SK-N-SH (cell line): ENCODE measurements around the gene SLC17A7. TPM values are rescaled to one million over a fixed set of nuclear protein-coding genes. Genes with fewer than 3 reads are reported as not detected.

ENCODE experiments used
- CTCF ChIA-PET: fragments of 300-600, 350-600 bp; formaldehyde crosslinking; extraction: SDS; loops from one replicate; lab custom pipeline; 2021; lab: Yijun Ruan, JAX
- POLR2A ChIA-PET: fragments of 350-600 bp; sonication (Branson Sonifier 250); formaldehyde crosslinking; extraction: SDS; loops from one replicate; lab custom pipeline; 2020; ENCODE audit warnings: antibody characterized with exemption, inconsistent platforms; lab: Yijun Ruan, JAX
- DNase-seq: peaks from one replicate; pipeline ENCODE4 v3.0.0; 2012
- H2AFZ ChIP-seq: fragments of 200-600 bp; sonication (generic); 2 replicates; pipeline ENCODE4 v1.8.1; 2016; ENCODE audit warnings: antibody characterized with exemption, mild to moderate bottlenecking, low read depth
- H3F3A ChIP-seq: fragments of 200-600 bp; sonication (generic); replicated peaks from 2 replicates; pipeline ENCODE3; 2016; ENCODE audit warnings: antibody characterized with exemption, mild to moderate bottlenecking; ENCODE audit not compliant: insufficient read depth
- H3K27ac ChIP-seq, 2 experiments: fragments of 200-500 bp in 1 of 2; fragments of 200-600 bp in 1 of 2; sonication (Bioruptor generic) in 1 of 2; sonication (generic), shearing (Covaris generic) in 1 of 2; 2 replicates each; pipeline versions ENCODE4 v1.5.1 to v1.6.1; 2014 to 2016; ENCODE audit warnings: low read depth in 2 of 2, inconsistent platforms in 1 of 2, low read length in 1 of 2, mild to moderate bottlenecking in 1 of 2, mixed read lengths in 1 of 2
- H3K27me3 ChIP-seq: fragments of 200-600 bp; sonication (generic), shearing (Covaris generic); 2 replicates; pipeline ENCODE4 v1.6.1; 2016; ENCODE audit warnings: mixed run types; ENCODE audit not compliant: insufficient read depth
- H3K36me3 ChIP-seq, 2 experiments: fragments of 200-500 bp in 1 of 2; fragments of 200-600 bp in 1 of 2; sonication (Bioruptor generic) in 1 of 2; sonication (generic) in 1 of 2; replicated peaks in 1 of 2; 2 replicates each; pipeline versions ENCODE3 to v1.5.1; 2014 to 2016; ENCODE audit warnings: low read length in 1 of 2, mild to moderate bottlenecking in 1 of 2; ENCODE audit not compliant: insufficient read depth in 2 of 2, control insufficient read depth in 1 of 2
- H3K4me1 ChIP-seq, 2 experiments: fragments of 200-500 bp in 1 of 2; fragments of 200-600 bp in 1 of 2; sonication (Bioruptor generic) in 1 of 2; sonication (generic), shearing (Covaris generic) in 1 of 2; 2 replicates each; pipeline versions ENCODE4 v1.5.1 to v1.6.1; 2014 to 2016; ENCODE audit warnings: low read depth in 1 of 2, low read length in 1 of 2, mixed run types in 1 of 2; ENCODE audit not compliant: insufficient read depth in 2 of 2, control insufficient read depth in 1 of 2
- H3K4me2 ChIP-seq: fragments of 200-600 bp; sonication (generic), shearing (Covaris generic); 2 replicates; pipeline ENCODE4 v1.6.1; 2017; ENCODE audit warnings: mixed run types
- H3K4me3 ChIP-seq, 2 experiments: fragments of 200-500 bp in 1 of 2; fragments of 200-600 bp in 1 of 2; sonication (Bioruptor generic) in 1 of 2; sonication (generic), shearing (Covaris generic) in 1 of 2; 2 replicates each; pipeline versions ENCODE4 v1.5.1 to v1.8.1; 2014 to 2016; ENCODE audit warnings: low read depth in 2 of 2, inconsistent platforms in 1 of 2, low read length in 1 of 2, mild to moderate bottlenecking in 1 of 2, mixed read lengths in 1 of 2, moderate library complexity in 1 of 2
- H3K79me2 ChIP-seq: fragments of 200-600 bp; sonication (generic); 2 replicates; pipeline ENCODE4 v1.8.1; 2017; ENCODE audit warnings: mild to moderate bottlenecking; ENCODE audit not compliant: insufficient read depth
- H3K9ac ChIP-seq: fragments of 200-600 bp; sonication (generic); 2 replicates; pipeline ENCODE4 v1.6.1; 2017; ENCODE audit warnings: mixed run types
- H3K9me2 ChIP-seq: fragments of 200-600 bp; sonication (generic); 2 replicates; pipeline ENCODE4 v1.6.1; 2017; ENCODE audit warnings: mixed run types
- H3K9me3 ChIP-seq: fragments of 200-600 bp; sonication (generic); 2 replicates; pipeline ENCODE4 v1.6.1; 2017; ENCODE audit warnings: mixed run types, mild to moderate bottlenecking, moderate library complexity
- H4K20me1 ChIP-seq: fragments of 200-600 bp; sonication (generic); 2 replicates; pipeline ENCODE4 v1.6.1; 2017; ENCODE audit warnings: mild to moderate bottlenecking, mixed run types; ENCODE audit not compliant: insufficient read depth
- EP300 ChIP-seq, 2 experiments: IDR thresholded peaks; 2 replicates each; pipeline versions ENCODE4 v1.4.0 to v1.6.1; 2012; ENCODE audit warnings: borderline replicate concordance in 1 of 2, low read depth in 1 of 2, low read length in 1 of 2
- FOSL2 ChIP-seq: IDR thresholded peaks from 2 replicates; pipeline ENCODE4 v1.4.0; 2012; ENCODE audit warnings: low read depth, mild to moderate bottlenecking, moderate library complexity, borderline replicate concordance
- FOXJ3 ChIP-seq: sonication (generic); formaldehyde crosslinking; IDR thresholded peaks from 2 replicates; pipeline ENCODE4 v1.5.1; 2020; ENCODE audit warnings: mild to moderate bottlenecking, missing genetic modification reagents
- FOXM1 ChIP-seq: IDR thresholded peaks from 2 replicates; pipeline ENCODE4 v1.4.0; 2012; ENCODE audit warnings: low read depth, mild to moderate bottlenecking
- JUND ChIP-seq: IDR thresholded peaks from 2 replicates; pipeline ENCODE4 v1.4.0; 2012
- NFIC ChIP-seq: IDR thresholded peaks from 2 replicates; pipeline ENCODE4 v1.4.0; 2012; ENCODE audit warnings: borderline replicate concordance
- NRF1 ChIP-seq: IDR thresholded peaks from 2 replicates; pipeline ENCODE4 v1.6.1; 2012; ENCODE audit warnings: low read depth, mild to moderate bottlenecking, low read length
- TAF1 ChIP-seq: IDR thresholded peaks from 2 replicates; pipeline ENCODE4 v1.6.1; 2012; ENCODE audit warnings: low read depth, mild to moderate bottlenecking, low read length, moderate library complexity, borderline replicate concordance
- TCF12 ChIP-seq: IDR thresholded peaks from 2 replicates; pipeline ENCODE4 v1.4.0; 2012
- WGBS: methylation state at CpG from one replicate; pipeline ENCODE4 v1.1.6; 2017; ENCODE audit warnings: low lambda C conversion rate; 5-methylcytosine and 5-hydroxymethylcytosine counted together
- polyA plus RNA-seq, 3 experiments: library from polyadenylated mRNA; depleted of rRNA; stranded (reverse); fragments of >200 nt; gene quantifications; 2 replicates each; pipeline ENCODE4 v1.2.3, GENCODE V29; 2012
- TF ChIP-seq, protein P1 (sequence below): fragments of 200-600 bp; sonication (generic); IDR thresholded peaks from 2 replicates; pipeline ENCODE4 v1.6.1; 2017; ENCODE audit warnings: antibody characterized with exemption, mild to moderate bottlenecking, moderate library complexity
- TF ChIP-seq, protein P2 (sequence below): IDR thresholded peaks from 2 replicates; pipeline ENCODE4 v1.4.0; 2012; ENCODE audit warnings: low read depth, borderline replicate concordance
- TF ChIP-seq, protein P3 (sequence below): IDR thresholded peaks from 2 replicates; pipeline ENCODE4 v1.4.0; 2012; ENCODE audit warnings: low read depth
- TF ChIP-seq, protein P4 (sequence below): IDR thresholded peaks from 2 replicates; pipeline ENCODE4 v1.6.1; 2012; ENCODE audit warnings: mild to moderate bottlenecking, low read depth, low read length, moderate library complexity
- TF ChIP-seq, protein P5 (sequence below): IDR thresholded peaks from 2 replicates; pipeline ENCODE4; 2012
- TF ChIP-seq, protein P6 (sequence below): fragments of 150-350 bp; IDR thresholded peaks from 2 replicates; pipeline ENCODE4 v1.6.1; 2016; ENCODE audit warnings: mild to moderate bottlenecking, low read depth, low read length

SLC17A7 gene
- polyA plus RNA-seq, 1 of the 3 experiments (the other 2 are of a cell fraction) = 0.59 TPM

DNA sequence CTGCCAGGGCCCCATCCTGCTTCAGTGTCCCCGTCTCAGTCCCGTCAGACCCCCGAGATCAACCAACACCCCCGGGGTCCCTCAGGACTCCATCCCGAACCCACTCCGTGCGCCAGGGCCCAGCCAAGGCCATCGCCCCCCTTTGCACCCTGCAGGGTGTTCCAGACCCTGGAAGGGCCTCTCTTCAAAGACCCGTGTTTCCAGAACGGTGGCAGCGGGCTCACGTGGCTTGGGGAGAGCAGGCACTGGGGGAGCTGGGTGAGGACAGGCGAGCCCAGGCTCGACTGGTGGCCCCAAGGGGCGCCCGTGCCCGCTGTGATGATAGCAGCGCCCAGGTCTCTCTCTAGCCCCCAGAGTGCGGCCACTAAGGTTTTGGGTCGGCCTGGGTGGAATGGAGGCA lies 51.9 kb downstream of the SLC17A7 start:
- no peak overlapping the region for H3K4me2 ChIP-seq
- no peak for DNase-seq
- no peaks in the 10 kb centered on the region for H3K36me3 ChIP-seq
- peaks cover 0 to 3% of the 10 kb centered on the region in 2 experiments; a peak in 1 of 4 replicates for H3K4me1 ChIP-seq
- no peak overlapping the region for H3K27ac ChIP-seq
- peaks cover 9% of the 10 kb centered on the region for H3F3A ChIP-seq
- no peak overlapping the region for H2AFZ ChIP-seq
- H3K9me3 ChIP-seq = no peaks in the 10 kb centered on the region
- 70% methylated on average over 14 of the region's 20 CpGs for WGBS
- H3K4me3 ChIP-seq = no peak overlapping the region
- no peak overlapping the region for H3K9ac ChIP-seq
- TF ChIP-seq, protein P1, sequence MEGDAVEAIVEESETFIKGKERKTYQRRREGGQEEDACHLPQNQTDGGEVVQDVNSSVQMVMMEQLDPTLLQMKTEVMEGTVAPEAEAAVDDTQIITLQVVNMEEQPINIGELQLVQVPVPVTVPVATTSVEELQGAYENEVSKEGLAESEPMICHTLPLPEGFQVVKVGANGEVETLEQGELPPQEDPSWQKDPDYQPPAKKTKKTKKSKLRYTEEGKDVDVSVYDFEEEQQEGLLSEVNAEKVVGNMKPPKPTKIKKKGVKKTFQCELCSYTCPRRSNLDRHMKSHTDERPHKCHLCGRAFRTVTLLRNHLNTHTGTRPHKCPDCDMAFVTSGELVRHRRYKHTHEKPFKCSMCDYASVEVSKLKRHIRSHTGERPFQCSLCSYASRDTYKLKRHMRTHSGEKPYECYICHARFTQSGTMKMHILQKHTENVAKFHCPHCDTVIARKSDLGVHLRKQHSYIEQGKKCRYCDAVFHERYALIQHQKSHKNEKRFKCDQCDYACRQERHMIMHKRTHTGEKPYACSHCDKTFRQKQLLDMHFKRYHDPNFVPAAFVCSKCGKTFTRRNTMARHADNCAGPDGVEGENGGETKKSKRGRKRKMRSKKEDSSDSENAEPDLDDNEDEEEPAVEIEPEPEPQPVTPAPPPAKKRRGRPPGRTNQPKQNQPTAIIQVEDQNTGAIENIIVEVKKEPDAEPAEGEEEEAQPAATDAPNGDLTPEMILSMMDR = no peak
- no peak for TF ChIP-seq FOXJ3 (CRISPR knock-in tag)
- TF ChIP-seq JUND = no peak
- no peak for TF ChIP-seq FOSL2
- TF ChIP-seq EP300 (IDR thresholded peaks at IDR 0.05; ENCODE audit: borderline replicate concordance in 1 of 2, low read depth in 1 of 2, low read length in 1 of 2) = no peak
- TF ChIP-seq, protein P2, sequence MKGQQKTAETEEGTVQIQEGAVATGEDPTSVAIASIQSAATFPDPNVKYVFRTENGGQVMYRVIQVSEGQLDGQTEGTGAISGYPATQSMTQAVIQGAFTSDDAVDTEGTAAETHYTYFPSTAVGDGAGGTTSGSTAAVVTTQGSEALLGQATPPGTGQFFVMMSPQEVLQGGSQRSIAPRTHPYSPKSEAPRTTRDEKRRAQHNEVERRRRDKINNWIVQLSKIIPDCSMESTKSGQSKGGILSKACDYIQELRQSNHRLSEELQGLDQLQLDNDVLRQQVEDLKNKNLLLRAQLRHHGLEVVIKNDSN = no peak
- TF ChIP-seq NFIC = no peak
- no peak for TF ChIP-seq FOXM1
- no peak for TF ChIP-seq TAF1
- no peak for TF ChIP-seq NRF1
- TF ChIP-seq, protein P3, sequence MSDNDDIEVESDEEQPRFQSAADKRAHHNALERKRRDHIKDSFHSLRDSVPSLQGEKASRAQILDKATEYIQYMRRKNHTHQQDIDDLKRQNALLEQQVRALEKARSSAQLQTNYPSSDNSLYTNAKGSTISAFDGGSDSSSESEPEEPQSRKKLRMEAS = no peak
- TF ChIP-seq, protein P4, sequence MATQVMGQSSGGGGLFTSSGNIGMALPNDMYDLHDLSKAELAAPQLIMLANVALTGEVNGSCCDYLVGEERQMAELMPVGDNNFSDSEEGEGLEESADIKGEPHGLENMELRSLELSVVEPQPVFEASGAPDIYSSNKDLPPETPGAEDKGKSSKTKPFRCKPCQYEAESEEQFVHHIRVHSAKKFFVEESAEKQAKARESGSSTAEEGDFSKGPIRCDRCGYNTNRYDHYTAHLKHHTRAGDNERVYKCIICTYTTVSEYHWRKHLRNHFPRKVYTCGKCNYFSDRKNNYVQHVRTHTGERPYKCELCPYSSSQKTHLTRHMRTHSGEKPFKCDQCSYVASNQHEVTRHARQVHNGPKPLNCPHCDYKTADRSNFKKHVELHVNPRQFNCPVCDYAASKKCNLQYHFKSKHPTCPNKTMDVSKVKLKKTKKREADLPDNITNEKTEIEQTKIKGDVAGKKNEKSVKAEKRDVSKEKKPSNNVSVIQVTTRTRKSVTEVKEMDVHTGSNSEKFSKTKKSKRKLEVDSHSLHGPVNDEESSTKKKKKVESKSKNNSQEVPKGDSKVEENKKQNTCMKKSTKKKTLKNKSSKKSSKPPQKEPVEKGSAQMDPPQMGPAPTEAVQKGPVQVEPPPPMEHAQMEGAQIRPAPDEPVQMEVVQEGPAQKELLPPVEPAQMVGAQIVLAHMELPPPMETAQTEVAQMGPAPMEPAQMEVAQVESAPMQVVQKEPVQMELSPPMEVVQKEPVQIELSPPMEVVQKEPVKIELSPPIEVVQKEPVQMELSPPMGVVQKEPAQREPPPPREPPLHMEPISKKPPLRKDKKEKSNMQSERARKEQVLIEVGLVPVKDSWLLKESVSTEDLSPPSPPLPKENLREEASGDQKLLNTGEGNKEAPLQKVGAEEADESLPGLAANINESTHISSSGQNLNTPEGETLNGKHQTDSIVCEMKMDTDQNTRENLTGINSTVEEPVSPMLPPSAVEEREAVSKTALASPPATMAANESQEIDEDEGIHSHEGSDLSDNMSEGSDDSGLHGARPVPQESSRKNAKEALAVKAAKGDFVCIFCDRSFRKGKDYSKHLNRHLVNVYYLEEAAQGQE = no peak
- TF ChIP-seq, protein P5, sequence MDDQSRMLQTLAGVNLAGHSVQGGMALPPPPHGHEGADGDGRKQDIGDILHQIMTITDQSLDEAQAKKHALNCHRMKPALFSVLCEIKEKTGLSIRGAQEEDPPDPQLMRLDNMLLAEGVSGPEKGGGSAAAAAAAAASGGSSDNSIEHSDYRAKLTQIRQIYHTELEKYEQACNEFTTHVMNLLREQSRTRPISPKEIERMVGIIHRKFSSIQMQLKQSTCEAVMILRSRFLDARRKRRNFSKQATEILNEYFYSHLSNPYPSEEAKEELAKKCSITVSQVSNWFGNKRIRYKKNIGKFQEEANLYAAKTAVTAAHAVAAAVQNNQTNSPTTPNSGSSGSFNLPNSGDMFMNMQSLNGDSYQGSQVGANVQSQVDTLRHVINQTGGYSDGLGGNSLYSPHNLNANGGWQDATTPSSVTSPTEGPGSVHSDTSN = no peak
- TF ChIP-seq, protein P6, sequence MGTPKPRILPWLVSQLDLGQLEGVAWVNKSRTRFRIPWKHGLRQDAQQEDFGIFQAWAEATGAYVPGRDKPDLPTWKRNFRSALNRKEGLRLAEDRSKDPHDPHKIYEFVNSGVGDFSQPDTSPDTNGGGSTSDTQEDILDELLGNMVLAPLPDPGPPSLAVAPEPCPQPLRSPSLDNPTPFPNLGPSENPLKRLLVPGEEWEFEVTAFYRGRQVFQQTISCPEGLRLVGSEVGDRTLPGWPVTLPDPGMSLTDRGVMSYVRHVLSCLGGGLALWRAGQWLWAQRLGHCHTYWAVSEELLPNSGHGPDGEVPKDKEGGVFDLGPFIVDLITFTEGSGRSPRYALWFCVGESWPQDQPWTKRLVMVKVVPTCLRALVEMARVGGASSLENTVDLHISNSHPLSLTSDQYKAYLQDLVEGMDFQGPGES = no peak
- no peak for TF ChIP-seq TCF12
- POLR2A ChIA-PET = no interaction called here
- CTCF ChIA-PET = interaction anchor here (3.2 to 8.8 kb wide), 5 partner anchors 9 to 54 kb away, joined by 11 to 149 read pairs (median 51); partner anchors contain the start of genes GFY and SLC17A7
- no peaks in the 10 kb centered on the region for H3K9me2 ChIP-seq
- H3K79me2 ChIP-seq = no peaks in the 10 kb centered on the region
- peaks cover 40% of the 10 kb centered on the region for H3K27me3 ChIP-seq
- no peaks in the 10 kb centered on the region for H4K20me1 ChIP-seq
